HepG2 (cell line): ENCODE measurements around the gene BAIAP3. TPM values are rescaled to one million over a fixed set of nuclear protein-coding genes. Genes with fewer than 3 reads are reported as not detected.

ENCODE experiments used
- AKAP8 ChIP-seq: sonication (generic); formaldehyde crosslinking; IDR thresholded peaks from 2 replicates; pipeline ENCODE4 v1.5.1; 2020; ENCODE audit warnings: mild to moderate bottlenecking, missing genetic modification reagents
- ESRRA ChIP-seq: sonication (generic); formaldehyde crosslinking; IDR thresholded peaks from 2 replicates; pipeline ENCODE4 v1.5.1; 2020; ENCODE audit warnings: mild to moderate bottlenecking, low read depth, missing genetic modification reagents
- KLF9 ChIP-seq: IDR thresholded peaks from 2 replicates; pipeline ENCODE4 v1.6.1; 2016; ENCODE audit warnings: low read depth
- PAF1 ChIP-seq: IDR thresholded peaks from 2 replicates; pipeline ENCODE4 v1.6.1; 2016; ENCODE audit warnings: missing genetic modification reagents, missing compliant biosample characterization
- PCBP1 ChIP-seq: fragments of 200-400 bp; formaldehyde crosslinking; IDR thresholded peaks from 2 replicates; pipeline ENCODE4 v1.6.1; 2017; ENCODE audit warnings: mild to moderate bottlenecking, low read depth, low read length, borderline replicate concordance
- ZNF569 ChIP-seq: sonication (generic); formaldehyde crosslinking; IDR thresholded peaks from 2 replicates; pipeline ENCODE4 v1.5.0; 2020; ENCODE audit warnings: mild to moderate bottlenecking, missing genetic modification reagents, moderate library complexity, borderline replicate concordance
- ZSCAN31 ChIP-seq: sonication (generic); formaldehyde crosslinking; IDR thresholded peaks from 2 replicates; pipeline ENCODE4 v1.5.0; 2020; ENCODE audit warnings: low read depth, mild to moderate bottlenecking, missing genetic modification reagents
- polyA plus RNA-seq, 8 experiments: library from polyadenylated mRNA; depleted of rRNA in 3 of 8; stranded (reverse) in 7 of 8; unstranded in 1 of 8; fragments of >200 nt; fragmentation: Illumina TruSeq in 4 of 8; extraction: Trizol in 4 of 8; gene quantifications; 2 replicates each; pipeline versions ENCODE4 v1.2.1 to v1.2.3, GENCODE V29; 2011 to 2016; ENCODE audit warnings: low read depth in 4 of 8, missing spikeins in 1 of 8, mixed read lengths in 1 of 8; ENCODE audit not compliant: insufficient read depth in 1 of 8
- total RNA-seq, 5 experiments: library from RNA; depleted of rRNA; stranded (reverse); fragments of >200 nt; fragmentation: Illumina TruSeq; extraction: Trizol; gene quantifications; 2 replicates each; pipeline ENCODE4 v1.2.3, GENCODE V29; 2016; ENCODE audit warnings: low read depth in 1 of 5
- TF ChIP-seq, protein P1 (sequence below): sonication (generic); formaldehyde crosslinking; IDR thresholded peaks from 2 replicates; pipeline ENCODE4 v1.5.0; 2020; ENCODE audit warnings: mild to moderate bottlenecking, missing genetic modification reagents, borderline replicate concordance
- TF ChIP-seq, protein P2 (sequence below): sonication (generic); formaldehyde crosslinking; IDR thresholded peaks from 2 replicates; pipeline ENCODE4 v1.4.0; 2020; ENCODE audit warnings: missing genetic modification reagents, borderline replicate concordance

The BAIAP3 gene
- total and polyA plus RNA-seq, 2 of the 13 experiments (the other 11 are each of a cell fraction or from before 2014, with no cell fraction given): 3.2 to 5.7 TPM

DNA sequence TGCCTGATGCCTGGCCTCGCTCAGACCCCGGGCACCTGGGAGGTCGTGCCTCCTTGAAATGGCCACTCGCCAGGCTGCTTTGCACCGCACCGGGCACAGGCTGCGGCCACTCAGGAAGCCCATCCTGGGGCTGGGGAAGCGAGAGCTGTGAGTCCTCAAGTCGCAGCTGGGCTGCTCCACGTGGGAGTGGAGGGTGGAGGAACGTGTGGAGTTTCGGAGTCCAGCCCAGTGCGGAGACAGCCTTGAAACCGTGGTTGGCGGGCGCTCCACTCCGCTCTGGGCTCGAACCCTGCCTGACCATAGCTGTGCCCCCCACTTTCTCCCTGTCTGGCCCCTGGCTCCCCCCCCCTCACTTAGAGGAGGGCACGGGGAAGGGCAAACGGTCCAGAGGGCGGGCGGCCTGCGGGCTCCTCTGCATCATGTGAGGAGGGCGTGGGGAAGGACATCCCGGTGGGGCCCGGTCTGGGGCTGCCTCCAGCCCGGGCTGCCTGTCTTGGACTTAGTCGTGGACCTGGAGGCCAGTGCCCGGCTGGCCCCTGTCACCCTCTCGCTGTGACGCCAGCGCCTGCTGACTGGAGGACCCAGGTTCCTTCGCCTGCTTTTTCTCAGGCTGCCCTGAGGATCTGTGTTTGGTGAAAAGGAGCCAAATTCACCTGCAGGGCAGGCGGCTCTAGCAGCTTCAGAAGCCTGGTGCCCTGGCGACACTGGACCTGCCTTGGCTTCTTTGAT lies 21.5 kb upstream of the BAIAP3 start (continued):
- TF ChIP-seq, protein P1, sequence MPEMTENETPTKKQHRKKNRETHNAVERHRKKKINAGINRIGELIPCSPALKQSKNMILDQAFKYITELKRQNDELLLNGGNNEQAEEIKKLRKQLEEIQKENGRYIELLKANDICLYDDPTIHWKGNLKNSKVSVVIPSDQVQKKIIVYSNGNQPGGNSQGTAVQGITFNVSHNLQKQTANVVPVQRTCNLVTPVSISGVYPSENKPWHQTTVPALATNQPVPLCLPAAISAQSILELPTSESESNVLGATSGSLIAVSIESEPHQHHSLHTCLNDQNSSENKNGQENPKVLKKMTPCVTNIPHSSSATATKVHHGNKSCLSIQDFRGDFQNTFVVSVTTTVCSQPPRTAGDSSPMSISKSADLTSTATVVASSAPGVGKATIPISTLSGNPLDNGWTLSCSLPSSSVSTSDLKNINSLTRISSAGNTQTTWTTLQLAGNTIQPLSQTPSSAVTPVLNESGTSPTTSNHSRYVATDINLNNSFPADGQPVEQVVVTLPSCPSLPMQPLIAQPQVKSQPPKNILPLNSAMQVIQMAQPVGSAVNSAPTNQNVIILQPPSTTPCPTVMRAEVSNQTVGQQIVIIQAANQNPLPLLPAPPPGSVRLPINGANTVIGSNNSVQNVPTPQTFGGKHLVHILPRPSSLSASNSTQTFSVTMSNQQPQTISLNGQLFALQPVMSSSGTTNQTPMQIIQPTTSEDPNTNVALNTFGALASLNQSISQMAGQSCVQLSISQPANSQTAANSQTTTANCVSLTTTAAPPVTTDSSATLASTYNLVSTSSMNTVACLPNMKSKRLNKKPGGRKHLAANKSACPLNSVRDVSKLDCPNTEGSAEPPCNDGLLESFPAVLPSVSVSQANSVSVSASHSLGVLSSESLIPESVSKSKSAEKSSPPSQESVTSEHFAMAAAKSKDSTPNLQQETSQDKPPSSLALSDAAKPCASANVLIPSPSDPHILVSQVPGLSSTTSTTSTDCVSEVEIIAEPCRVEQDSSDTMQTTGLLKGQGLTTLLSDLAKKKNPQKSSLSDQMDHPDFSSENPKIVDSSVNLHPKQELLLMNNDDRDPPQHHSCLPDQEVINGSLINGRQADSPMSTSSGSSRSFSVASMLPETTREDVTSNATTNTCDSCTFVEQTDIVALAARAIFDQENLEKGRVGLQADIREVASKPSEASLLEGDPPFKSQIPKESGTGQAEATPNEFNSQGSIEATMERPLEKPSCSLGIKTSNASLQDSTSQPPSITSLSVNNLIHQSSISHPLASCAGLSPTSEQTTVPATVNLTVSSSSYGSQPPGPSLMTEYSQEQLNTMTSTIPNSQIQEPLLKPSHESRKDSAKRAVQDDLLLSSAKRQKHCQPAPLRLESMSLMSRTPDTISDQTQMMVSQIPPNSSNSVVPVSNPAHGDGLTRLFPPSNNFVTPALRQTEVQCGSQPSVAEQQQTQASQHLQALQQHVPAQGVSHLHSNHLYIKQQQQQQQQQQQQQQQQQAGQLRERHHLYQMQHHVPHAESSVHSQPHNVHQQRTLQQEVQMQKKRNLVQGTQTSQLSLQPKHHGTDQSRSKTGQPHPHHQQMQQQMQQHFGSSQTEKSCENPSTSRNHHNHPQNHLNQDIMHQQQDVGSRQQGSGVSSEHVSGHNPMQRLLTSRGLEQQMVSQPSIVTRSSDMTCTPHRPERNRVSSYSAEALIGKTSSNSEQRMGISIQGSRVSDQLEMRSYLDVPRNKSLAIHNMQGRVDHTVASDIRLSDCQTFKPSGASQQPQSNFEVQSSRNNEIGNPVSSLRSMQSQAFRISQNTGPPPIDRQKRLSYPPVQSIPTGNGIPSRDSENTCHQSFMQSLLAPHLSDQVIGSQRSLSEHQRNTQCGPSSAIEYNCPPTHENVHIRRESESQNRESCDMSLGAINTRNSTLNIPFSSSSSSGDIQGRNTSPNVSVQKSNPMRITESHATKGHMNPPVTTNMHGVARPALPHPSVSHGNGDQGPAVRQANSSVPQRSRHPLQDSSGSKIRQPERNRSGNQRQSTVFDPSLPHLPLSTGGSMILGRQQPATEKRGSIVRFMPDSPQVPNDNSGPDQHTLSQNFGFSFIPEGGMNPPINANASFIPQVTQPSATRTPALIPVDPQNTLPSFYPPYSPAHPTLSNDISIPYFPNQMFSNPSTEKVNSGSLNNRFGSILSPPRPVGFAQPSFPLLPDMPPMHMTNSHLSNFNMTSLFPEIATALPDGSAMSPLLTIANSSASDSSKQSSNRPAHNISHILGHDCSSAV (CRISPR knock-in tag): no peak
- no peak for TF ChIP-seq KLF9
- no peak for TF ChIP-seq ZSCAN31
- no peak for TF ChIP-seq ESRRA (CRISPR knock-in tag)
- TF ChIP-seq PAF1 (CRISPR knock-in tag): no peak
- peak; percentile 42; the same call in 1 of the 2 replicates for TF ChIP-seq AKAP8 (CRISPR knock-in tag)
- no peak for TF ChIP-seq ZNF569
- TF ChIP-seq PCBP1: no peak
- TF ChIP-seq, protein P2, sequence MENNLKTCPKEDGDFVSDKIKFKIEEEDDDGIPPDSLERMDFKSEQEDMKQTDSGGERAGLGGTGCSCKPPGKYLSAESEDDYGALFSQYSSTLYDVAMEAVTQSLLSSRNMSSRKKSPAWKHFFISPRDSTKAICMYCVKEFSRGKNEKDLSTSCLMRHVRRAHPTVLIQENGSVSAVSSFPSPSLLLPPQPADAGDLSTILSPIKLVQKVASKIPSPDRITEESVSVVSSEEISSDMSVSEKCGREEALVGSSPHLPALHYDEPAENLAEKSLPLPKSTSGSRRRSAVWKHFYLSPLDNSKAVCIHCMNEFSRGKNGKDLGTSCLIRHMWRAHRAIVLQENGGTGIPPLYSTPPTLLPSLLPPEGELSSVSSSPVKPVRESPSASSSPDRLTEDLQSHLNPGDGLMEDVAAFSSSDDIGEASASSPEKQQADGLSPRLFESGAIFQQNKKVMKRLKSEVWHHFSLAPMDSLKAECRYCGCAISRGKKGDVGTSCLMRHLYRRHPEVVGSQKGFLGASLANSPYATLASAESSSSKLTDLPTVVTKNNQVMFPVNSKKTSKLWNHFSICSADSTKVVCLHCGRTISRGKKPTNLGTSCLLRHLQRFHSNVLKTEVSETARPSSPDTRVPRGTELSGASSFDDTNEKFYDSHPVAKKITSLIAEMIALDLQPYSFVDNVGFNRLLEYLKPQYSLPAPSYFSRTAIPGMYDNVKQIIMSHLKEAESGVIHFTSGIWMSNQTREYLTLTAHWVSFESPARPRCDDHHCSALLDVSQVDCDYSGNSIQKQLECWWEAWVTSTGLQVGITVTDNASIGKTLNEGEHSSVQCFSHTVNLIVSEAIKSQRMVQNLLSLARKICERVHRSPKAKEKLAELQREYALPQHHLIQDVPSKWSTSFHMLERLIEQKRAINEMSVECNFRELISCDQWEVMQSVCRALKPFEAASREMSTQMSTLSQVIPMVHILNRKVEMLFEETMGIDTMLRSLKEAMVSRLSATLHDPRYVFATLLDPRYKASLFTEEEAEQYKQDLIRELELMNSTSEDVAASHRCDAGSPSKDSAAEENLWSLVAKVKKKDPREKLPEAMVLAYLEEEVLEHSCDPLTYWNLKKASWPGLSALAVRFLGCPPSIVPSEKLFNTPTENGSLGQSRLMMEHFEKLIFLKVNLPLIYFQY (CRISPR knock-in tag): no peak
